Stimulated activated CD4-positive, alpha-beta T cell treated with anti-CD3 and anti-CD28 coated beads, Interleukin-1b, Interleukin-23, amount 100 ng/mL, for 1 hour (primary cell): ENCODE measurements around the gene IL36G.
A peak's percentile ranks its signal among the peaks of the same experiment; 100 is the strongest.
"Not testable (repeated sequence)": the region's sequence is repeated elsewhere in the genome, so short reads cannot be mapped to it uniquely, and the experiment has no call there.

ENCODE experiments used
- DNase-seq, 2 donors: peaks; one replicate each; pipeline ENCODE4 v3.0.0-alpha.2; 2020; ENCODE audit warnings: low read depth in 2 of 2

The IL36G gene

DNA sequence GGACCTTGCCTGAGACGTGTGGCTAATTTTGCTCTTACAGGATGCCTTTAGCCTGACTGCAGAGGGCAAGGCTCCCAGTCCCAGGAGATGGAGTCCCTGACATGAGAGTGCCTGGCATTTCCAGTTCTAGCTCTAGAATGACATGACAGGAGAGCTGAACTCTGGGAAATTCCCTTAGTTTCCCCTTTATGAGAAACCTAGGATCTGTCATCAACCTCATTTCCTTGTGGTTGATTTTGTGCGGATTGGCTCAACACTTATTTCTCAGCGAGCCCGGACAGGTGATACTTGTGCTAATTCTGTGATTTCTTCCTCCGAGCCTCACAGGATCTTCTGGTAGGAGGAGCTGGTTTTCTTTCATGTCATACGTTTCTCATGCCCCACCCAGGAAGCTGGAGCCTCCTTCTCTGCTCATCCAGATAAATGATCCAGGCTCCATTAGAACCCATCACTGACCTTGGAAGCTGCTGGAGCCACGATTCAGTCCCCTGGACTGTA, at the start of gene IL36G:
IL36G (plus strand) TSS at position 448 of the 498 bp plus-strand sequence. CDS start 633 bp downstream, outside the sequence.
- DNase-seq = no peak

DNA sequence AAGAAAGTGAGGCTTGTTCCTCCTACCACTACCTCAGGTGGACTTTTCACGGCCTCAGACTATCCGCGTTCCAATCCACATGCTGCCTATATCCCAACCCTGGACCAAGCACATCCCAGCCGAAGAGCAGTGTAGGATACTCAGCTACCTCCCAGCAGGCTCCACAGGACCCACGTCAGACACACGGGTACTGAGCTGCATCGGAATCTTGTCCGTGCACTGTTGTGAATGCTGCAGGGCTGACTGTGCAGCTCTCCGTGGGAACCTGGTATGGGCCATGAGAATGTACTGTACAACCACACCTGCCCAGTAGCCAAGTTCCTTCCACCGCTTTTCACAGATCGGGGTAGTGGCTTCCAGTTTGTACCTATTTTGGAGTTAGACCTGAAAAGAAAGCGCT, 44.5 kb upstream of the IL36G start:
- no peak for DNase-seq

DNA sequence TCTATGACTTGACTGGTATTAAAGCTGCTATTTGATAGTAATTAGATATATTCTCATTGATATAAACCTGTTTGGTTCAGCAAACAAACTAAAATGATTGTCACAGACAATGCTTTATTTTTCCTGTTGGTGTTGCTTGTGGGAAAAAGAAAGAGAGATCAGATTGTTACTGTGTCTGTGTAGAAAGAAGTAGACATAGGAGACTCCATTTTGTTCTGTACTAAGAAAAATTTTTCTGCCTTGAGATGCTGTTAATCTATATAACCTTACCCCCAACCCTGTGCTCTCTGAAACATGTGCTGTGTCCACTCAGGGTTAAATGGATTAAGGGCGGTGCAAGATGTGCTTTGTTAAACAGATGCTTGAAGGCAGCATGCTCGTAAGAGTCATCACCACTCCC, 43.7 kb upstream of the IL36G start:
- not testable (repeated sequence) for DNase-seq

DNA sequence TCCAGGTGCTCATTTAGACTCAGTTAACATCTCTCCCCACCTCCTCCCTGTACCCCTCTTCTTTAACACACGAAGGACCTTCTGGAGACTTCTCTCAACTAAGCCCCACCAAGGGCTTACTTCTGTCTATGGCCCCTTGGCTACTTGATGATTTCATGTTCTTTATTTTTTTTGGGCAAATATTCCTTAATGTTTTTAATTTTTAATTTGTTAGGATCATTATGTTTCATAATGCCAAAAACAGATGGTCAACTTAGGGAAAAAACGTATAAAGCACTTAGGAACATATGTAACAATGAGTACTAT, 40.9 kb upstream of the IL36G start:
- no peak for DNase-seq

DNA sequence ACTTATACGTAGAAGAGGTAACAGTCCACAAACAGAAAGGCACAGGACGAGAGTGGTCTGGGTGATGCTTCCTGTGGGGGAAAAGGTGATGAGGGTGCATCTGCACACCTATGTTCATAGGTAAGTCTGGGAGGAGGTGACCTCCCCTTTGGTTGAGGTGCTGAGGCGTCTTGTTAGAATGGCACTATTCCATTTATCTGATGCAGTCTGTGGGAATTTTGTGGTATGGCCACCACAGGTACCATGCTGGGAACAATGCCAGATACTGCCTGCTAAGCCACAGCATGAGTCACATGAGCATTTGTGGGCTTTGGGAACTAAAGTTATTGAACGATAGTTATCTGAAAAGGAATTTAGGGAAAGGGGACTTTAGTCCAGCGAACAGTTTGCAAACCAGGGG, 38.9 kb upstream of the IL36G start:
- no peak for DNase-seq

DNA sequence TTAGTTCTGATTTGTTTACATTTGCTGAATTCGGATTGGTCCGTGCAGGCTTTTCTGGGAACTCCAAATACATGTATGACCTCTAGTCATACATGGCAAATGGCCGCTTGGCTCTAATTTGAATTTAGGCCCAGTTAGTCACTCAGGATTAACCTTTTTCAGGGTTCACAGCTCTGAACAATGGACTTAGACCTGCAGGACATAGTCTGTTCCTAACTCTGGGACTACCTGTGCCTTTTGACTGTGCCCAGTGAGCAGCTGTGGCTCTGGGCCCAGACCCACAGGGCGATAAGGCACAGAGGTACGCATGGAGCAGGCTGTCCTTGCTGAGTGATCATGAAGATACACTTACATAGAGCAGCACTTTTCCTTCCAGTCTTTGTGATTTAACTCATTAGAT, 38.4 kb upstream of the IL36G start:
- no peak for DNase-seq

DNA sequence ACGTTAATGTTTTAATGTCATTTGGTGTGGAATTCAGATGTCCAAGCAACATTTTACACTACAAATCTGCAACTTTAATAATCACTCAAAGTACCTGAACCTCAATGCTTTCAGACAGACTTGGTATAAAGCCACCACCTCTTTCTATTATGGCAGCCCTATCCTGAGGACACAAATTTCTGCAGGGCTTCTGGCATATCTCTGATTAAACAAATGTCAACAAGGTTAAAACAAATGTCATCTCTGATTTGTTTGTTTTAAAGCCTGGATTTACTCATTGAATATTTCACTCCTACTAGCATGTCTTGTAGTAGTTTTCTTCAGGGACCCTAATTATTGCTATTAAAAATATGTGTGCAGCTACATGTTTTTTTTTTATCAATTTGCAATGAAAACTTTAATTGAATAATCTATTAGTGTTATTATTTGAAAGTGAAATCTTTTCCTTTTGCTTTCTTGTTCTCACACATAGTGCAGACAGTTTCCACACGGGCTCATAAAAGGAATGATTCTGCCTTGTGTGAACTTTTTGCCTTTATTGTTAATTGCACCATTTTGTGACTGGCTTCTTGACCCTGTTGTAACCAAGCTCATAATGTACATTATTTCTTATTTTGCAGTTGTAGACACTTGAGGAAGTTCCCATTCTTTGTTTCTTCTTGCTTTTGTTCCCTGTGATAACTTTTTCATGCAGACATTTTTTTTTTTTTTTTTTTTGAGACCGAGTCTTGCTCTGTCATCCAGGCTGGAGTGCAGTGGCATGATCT, 36.8 kb upstream of the IL36G start:
- DNase-seq = no peak

DNA sequence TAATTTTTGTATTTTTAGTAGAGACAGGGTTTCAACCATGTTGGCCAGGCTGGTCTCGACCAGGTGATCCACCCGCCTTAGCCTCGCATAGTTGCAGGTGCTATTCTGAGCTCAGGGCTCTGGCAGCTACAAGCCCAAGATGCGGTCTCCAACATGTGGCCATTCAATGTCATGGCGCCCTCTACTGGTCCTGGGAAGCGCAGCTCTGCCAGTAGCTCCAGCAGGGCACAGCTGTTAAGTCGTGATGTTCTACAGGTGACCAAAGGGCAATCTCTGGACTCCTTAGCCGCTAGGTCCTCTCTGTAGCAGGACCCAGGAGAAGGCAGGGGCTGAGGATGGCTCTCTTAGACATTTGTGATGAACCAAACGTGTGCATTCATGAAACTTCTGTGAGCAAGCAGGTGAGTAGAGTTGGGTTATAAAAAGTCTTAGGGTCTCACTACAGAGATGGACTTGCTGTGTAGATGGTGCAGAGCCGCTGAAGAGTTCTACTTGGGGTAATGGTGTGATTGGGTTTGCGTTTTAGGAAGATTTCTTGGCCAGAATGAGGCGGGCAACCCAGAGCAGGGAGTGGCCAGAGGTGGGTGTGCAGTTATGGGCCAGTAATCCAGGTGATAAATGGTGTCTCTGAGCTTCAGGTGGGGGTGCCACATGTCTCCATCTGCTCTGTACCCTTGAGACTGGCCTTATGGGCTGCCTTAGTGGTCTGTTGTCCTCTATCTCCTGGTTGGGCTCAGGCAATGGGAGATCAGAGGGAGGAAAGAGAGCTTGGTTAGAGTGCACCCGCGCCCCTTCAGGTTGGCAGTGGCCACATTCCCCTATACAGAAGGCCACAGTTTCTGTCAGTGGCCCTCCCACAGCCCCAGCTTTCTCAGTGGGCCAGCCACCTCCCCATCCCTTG, 35.8 kb upstream of the IL36G start:
- peak; percentile 9 to 14 for DNase-seq

DNA sequence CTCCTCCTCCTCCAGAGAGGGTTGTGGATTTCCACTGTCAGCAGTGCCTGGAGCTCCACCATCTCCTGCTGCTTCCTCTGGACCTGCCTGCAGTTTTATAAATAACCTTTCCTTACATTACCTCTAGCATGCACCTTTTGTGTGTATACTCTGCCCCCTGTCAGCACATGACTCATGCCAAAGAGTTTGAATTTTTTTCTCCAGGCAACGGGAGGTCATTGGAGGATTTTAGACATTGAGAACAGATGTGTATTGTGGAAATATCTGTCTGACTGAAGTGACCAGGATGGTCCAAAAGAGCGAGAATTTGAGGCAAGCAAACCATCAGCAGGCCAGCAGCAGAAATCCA, 35.2 kb upstream of the IL36G start:
- no peak for DNase-seq

DNA sequence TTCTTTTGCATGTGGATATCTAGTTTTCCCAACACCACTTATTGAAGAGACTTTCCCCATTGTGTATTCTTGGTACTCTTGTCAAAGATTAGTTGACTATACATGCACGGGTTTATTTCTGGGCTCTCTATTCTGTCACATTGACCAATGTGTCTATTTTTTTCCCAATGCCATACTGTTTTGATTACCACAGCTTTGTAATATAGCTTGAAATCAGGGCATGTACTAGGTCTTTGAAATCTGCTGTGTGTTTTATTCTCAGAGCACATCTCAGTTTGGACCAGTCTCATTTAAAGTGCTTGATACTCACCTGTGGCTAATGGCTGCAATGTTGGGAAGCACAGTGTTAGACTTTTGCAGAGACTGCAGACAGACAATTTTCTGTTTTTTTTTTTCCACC, 32.8 kb upstream of the IL36G start:
- no peak for DNase-seq

DNA sequence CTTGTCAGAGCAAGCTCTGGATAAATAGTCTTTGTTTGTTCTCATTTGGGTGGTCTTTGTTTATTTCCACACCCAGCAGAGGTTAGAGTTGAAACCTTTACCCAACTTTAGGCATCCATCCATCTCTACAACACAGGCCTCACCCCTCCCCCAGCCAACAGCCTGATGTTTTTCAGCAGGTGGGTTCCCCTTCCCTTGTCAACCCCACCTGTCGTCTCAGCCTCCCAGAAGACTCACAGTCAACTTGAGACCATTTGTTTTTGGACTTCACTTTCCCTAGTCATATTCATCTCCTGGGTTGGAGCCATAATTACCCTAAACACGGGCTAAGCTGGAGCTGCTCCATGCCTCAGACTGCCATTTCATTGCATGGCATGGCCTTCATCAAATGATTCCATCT, 31.7 kb upstream of the IL36G start:
- DNase-seq = no peak

DNA sequence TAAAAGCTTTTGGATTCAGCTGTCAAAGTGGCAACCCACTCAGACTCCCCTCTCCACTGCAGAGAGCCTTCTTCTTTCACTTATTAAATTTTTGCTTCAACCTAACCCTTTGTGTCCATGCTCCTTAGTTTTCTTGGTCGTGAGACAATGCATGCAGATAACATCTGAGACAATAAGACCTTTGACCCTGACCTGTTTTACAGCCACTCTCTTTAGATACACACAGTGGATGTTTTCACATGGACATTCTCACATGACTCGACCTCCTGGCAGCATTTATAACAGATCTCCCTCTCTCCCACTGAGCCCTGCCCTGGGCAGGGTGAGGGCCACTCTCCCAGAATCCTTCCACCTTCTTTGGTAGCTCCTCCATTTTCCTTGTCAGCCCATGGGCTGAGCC, 30.4 kb upstream of the IL36G start:
- DNase-seq = no peak

DNA sequence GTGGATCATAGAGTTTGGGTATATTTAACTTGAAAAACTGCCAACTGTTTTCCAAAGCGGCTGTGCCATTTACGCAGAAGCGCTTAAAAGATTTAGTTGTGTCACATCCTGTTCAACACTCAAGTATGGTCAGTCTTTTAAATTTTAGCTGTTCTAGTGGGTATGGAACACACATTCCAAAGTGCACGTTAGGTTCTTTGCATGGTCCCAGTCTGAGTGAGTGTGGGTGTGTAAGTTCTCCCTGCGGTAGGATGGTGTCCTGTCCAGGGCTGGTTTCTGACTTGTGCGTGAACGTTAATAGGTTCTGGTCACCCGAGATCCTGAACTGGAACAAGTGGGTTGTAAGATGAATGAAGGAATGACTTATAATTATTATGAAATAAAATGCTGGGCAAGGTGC, 28.4 kb upstream of the IL36G start:
- DNase-seq = no peak

DNA sequence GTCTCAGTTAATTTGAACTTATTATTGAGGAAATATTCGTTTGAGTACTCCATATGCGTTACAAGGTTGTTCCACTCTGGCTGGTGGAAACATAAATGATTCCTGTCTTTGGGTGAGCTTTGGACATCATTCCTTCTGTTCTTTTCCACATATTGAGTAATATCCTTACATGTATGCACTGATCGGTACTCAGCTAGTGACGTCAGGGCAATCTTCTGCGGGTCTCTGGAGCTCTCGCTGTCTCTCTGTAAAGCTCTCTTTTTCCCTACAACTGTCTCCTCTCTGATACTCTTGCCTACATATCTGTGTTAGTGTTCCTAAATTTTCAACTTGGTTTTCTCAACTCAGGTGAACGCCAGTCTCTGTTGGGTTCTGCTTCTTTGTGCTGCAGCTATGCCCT, 23.4 kb upstream of the IL36G start:
- no peak for DNase-seq

DNA sequence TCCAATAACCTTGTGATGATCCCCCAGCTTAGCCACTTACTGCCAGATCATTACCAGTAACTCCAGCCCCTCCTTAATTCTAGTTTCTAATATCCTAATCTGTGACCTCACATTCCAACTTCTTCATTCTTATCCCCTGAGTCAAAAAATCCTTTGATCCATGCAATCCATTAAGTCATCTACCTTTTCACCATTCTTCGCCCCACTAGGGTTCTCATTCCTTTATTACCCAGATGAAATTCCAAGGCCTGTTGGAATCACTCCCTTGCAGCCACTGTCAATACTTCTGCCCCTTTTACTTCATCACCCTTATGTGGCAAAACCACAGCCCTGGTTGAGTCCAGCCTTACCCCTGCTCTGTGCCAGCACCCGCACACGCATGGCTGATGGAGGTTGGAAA, 20.3 kb upstream of the IL36G start:
- no peak for DNase-seq

DNA sequence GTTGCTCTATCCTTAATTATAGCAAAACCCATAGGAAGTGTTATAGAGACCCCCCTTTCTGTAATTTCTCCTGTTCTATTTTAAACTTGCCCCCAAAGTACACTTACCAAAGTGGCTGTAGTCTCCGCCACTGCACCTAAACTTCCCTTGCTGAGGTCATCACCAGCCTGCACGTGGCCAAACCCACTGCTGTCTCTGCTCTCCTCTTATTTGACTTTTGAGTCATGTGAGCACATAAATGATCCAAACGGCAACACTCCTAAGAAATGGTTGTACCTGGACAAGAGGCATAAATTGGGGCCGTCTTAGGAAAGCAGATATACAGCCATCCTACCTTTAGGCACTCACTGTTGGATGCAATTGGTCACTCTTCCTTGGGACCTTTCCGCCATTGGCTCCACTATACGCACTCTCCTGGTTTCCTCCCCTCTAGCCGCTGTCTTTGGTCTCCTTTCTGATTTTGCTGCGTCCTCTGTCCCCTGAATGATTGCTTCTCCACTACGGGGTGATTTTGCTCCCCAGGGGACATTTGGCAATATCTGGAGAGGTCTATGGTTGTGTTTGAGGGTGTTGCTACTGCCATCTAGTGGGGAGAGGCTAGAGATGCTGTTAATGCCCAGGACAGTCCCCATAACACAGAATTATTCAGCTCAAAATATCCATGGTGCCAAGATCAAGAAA, 19.2 kb upstream of the IL36G start:
- DNase-seq = no peak

DNA sequence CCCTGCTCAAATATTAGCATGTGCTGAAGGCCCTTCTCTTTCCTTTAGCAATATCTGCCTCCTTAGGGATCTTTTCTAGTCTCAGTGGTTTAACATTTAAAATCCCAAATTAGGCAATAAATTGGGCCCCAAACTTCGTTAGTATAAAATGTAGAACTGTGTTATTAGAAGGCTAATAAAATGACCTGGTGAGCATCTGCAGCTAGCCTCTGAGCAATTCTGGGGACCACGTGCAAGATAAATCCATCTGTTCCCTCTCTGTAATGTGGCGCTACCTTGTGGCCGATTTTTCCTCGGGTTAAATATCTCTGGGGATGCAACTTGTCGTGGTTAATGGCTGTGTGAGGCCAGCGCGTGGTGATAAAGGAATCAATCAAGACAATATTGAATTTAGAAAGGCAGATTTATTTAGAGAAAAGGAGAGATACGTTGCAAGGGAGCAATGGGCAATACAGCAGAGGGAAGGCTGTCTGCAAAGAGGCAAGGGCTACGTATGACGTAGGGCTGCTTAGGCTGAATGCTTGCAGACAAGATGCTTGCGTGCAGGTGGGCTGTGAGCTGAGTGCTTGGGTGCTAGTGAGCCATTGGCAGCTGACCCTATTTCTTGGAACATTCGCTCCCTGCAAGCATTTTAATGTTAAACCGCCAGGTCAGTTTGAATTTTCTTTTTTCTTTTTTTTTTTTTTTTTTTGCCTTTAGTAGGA, 18.5 kb upstream of the IL36G start:
- DNase-seq = no peak

DNA sequence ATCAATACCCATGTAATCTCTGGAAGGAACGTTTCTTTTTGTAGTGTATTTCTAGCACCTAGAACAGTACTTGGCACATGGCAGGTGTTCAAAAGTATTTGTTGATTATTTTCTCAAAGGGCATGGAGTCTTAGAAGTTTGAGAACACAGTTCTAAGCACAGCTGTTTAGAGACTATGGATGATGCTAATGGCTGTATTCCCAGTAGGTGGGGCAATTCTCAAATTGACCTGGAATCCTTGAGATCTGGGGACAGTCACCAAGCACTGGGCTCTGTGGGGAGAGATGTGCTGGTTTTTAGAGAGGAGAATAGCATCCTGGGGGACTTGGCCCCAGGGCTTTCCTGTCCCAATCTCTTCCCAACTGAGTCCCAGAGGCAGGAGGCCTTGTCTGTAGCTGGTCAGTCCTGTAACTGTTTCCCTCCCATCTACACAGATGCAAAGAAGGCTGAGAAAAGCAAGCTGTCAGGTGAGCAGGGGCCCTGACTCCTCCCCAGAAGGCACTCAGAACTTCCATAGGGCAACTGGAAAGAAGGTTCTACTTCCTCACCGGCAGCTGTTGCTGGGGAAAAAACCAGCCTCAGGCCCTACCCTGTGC, 17.5 kb upstream of the IL36G start:
- no peak for DNase-seq

DNA sequence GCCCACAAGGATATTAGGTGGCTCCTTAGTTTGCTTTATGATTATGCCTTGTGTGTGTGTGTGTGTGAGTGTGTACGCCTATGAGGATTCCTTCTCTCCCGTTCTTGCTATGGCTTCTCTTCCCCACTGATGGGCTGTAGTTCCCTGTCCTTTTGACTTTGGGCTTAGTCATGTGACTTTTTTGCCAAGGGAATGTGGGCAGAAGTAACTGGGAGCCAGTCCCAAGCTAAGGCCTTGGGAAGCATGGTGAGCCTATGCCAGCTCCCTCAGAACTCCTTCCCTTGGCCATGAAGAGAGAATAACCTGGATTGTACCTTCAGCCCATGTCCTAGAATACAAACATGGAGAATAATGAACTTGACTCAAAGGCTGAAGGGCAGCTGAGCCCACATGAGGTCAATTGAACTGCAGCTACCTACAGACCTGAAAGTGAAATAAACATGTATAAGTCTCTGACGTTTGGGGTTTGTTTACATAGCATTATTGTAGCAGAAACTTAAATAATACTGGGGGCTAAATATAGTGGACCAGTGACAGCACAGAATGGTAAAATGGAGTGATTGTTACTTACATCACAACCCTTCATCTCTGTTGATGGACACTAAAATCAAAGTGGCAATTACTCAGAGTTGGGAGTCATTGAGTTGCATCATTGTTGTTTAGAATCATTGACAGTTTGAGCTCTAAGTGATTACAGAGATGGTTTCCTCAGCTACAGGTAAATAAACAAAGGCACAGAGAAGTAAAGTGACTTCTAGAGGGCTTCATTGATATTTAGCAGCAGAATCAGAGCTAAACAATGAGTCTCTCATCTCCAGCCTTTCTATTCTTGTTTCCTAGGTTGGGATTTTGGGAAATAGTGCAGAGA, 15.3 kb upstream of the IL36G start:
- no peak for DNase-seq

DNA sequence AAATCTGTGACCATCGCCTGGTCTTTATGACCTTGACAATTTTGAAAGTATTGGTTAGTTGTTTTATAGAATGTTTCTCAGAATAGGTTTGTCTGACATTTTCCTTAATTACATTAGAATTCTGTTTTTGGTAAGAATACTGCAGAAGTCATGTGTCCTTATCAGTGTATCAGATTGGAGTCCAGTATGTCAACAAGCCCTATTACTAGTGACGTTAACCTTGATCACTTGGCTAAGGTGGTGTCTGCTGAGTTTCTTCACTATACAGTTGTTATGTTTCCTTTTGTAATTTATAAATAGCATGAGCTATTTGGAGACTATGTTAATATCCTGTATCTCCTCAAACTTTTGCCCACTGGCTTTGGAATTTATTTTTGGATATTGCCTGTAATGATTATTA, 10.8 kb upstream of the IL36G start:
- no peak for DNase-seq
